ENCODE results near the gene RBBP8NL.
A peak's percentile ranks its signal among the peaks of the same experiment; 100 is the strongest.

Gene RBBP8NL, protein sequence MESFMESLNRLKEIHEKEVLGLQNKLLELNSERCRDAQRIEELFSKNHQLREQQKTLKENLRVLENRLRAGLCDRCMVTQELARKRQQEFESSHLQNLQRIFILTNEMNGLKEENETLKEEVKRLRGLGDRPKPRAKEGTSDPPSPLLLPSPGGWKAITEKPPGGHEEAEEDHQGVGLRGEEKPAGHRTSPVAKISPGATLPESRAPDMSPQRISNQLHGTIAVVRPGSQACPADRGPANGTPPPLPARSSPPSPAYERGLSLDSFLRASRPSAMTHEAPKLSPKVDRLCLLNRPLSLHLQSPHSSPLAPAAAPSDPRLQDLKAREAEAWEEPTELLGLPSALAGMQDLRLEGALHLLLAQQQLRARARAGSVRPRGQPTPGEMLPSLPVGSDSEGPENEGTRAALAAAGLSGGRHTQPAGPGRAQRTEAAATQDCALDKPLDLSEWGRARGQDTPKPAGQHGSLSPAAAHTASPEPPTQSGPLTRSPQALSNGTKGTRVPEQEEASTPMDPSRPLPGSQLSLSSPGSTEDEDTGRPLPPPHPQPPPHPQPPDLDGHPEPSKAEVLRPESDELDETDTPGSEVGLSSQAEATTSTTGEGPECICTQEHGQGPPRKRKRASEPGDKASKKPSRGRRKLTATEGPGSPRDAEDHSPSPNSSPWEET

DNA sequence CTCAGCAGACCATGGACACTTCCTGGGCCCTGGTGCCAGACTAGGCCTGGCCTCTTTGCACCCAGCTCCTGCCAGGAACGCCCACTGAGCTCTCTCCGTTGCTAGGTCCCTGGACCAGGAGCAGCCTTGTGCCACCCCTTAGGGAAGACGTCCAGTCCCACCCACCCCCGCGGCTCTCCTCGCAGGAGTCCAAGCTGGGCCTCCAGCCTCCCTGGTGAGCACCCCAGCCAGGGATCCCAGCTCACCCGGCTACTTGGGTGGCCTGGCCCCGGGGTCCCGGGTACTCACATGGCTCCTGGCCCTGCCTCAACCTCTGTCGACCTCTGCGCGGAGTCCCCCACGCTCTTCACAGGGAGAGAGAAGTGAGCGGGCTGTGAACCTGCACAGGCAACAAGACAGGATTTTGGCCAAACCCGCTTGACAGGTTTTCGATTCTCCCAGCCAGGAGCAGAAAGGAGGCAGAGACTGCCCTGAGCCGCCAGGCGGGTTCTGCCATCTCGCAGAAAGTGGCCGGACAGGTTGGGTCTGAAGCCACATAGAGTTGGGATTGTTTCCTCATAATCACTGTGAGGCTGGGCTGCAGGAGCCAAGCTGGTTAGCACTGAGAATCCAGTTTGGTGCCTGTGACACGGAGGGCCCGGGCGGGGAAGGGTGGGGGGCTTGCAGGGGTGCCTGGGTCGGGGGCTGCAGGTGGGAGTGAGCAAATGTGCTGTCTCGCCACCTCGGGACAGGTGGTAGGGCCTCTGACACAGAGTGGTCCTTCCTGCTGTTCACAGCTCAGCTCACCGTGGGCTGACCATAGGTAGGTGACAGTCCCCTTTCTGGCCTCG, at the start of gene RBBP8NL:
RBBP8NL (minus strand) TSS at position 368 of the 830 bp plus-strand sequence. CDS start 7,892 bp downstream, outside the sequence.
- peak within 1 kb of the TSS; percentile 34 for H3K27ac ChIP-seq (ENCODE audit: low read length)

DNA sequence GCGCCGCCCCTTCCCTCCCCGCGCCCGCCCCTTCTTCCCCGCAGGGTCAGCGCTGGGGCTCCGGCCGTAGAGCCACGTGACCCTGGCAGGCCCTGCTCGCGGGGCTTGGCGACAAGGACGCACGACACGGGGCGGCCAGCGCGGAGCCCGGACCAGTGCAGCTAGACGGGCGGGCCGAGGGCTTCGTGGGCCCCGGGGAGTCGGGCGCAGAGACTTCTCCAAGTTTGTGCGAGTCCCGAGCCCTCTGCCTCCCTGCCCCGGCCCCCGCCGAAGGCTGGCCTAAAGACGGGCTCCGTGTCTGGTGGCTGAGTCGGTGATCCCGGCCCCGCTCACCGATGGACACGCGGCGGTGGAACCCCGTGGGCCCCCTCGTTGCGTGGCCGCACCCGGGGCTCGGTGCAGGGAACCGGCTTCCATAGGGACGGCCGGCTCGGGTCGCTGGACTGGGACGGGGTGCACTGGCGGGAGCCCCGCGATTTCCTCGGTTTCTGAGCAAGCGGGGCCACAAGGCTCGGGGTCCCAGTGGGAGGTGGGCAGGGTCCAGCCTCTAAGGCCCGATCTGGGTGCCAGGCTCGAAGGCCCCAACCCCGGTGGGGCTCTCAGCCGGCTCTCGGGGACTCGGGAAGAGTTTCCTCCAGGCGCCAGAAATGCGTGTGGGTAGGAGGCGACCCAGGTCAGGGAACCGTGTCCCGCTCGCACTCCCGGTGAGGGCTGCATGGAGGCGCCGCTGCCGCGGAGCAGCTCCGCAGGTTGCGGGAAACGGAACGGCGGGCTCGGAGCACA, 48.9 kb upstream of the RBBP8NL start:
- H3K36me3 ChIP-seq (ENCODE audit: control insufficient read depth, low read depth, low read length), result no peaks in the 10 kb centered on the region
- peak overlapping the region; percentile 47 for H3K4me3 ChIP-seq (ENCODE audit: low read length)
- no peak overlapping the region for H3K9ac ChIP-seq (ENCODE audit: low read length)
- no peak overlapping the region for H3K27ac ChIP-seq (ENCODE audit: low read length)
- H3K27me3 ChIP-seq (ENCODE audit: control insufficient read depth, insufficient read depth, low read length), result peaks cover 93% of the 10 kb centered on the region
- peaks cover 4% of the 10 kb centered on the region for H3K4me1 ChIP-seq (ENCODE audit: control insufficient read depth, low read depth, low read length)
- H3K9me3 ChIP-seq (ENCODE audit: control insufficient read depth, low read depth, low read length), result no peaks in the 10 kb centered on the region

More for the DNA sequence above, at the start of gene RBBP8NL:
- peaks cover 27% of the 10 kb centered on the region for H3K4me1 ChIP-seq (ENCODE audit: control insufficient read depth, low read depth, low read length)
- H3K36me3 ChIP-seq (ENCODE audit: control insufficient read depth, low read depth, low read length), result no peaks in the 10 kb centered on the region
- no peaks in the 10 kb centered on the region for H3K9me3 ChIP-seq (ENCODE audit: control insufficient read depth, low read depth, low read length)
- H3K4me3 ChIP-seq (ENCODE audit: low read length), result no peak within 1 kb of the TSS
- no peak within 1 kb of the TSS for H3K9ac ChIP-seq (ENCODE audit: low read length)
- no peaks in the 10 kb centered on the region for H3K27me3 ChIP-seq (ENCODE audit: control insufficient read depth, insufficient read depth, low read length)

DNA sequence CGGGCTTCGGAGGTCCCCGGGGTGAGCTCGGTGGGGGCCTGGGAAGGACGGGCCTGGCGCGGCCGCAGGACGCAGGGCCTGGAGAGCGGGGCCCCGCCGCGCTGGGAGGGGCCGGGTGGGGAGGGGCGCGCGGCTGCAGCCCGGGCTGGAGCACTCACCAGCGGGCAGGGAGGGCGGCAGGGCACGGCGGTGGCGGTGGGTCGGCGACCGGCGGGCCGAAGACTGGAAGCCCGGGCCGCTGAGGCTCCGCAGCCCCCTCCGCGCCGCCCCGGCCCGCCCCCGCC, 48.4 kb upstream of the RBBP8NL start, which contains the start of gene GATA5:
GATA5 (minus strand) TSS at position 224 of the 284 bp plus-strand sequence. CDS start 474 bp downstream, outside the sequence.
- no peak within 1 kb of the TSS for H3K9ac ChIP-seq (ENCODE audit: low read length)
- peak within 1 kb of the TSS; percentile 47 for H3K4me3 ChIP-seq (ENCODE audit: low read length)
- H3K27ac ChIP-seq (ENCODE audit: low read length), result no peak within 1 kb of the TSS
- H3K9me3 ChIP-seq (ENCODE audit: control insufficient read depth, low read depth, low read length), result no peaks in the 10 kb centered on the region
- H3K36me3 ChIP-seq (ENCODE audit: control insufficient read depth, low read depth, low read length), result no peaks in the 10 kb centered on the region
- peaks cover 4% of the 10 kb centered on the region for H3K4me1 ChIP-seq (ENCODE audit: control insufficient read depth, low read depth, low read length)
- H3K27me3 ChIP-seq (ENCODE audit: control insufficient read depth, insufficient read depth, low read length), result peaks cover 88% of the 10 kb centered on the region

DNA sequence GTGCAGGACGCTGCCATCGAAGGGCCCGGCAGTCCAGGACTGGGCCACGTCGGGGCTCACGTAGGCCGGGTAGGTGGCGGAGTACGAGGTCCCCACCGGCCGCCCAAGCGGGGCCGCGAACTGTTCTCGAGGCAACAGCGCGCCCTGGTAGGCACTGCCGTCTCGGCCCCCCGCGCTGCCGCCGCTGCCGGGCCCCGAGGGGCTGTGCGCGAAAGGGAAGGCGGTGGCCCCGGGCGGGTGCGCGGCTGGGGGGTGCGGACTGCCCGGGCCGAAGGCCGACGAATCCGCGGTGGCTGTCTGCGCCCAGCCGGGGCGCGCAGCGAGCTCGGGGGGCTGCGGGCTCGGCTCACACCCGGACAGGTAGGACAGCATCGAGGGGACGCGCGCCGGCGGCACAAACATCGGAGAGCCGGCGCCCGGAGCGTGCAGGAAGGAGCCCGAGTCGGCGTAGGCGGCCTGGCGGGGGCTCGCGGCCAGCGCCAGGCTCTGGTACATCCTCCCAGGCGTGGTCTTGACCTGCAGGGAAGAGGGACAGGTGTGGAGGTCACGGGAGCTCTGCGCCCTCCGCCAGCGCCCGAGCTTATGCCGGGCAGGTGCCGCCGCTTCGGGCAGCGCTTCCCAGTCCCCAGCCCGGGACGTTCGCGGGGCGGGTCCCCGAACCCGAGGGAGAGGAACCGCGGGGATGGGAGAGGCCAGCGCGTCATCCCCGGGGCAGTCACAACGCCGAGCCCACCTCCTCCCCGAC, 47.9 kb upstream of the RBBP8NL start:
- Histone ChIP-seq H3K9me3 (ENCODE audit: control insufficient read depth, low read depth, low read length) (no peaks in the 10 kb centered on the region), H3K36me3 (ENCODE audit: control insufficient read depth, low read depth, low read length) (no peaks in the 10 kb centered on the region), H3K4me3 (ENCODE audit: low read length) (peak overlapping the region; percentile 43), H3K27ac (ENCODE audit: low read length) (no peak overlapping the region), H3K27me3 (ENCODE audit: control insufficient read depth, insufficient read depth, low read length) (peaks cover 82% of the 10 kb centered on the region), H3K4me1 (ENCODE audit: control insufficient read depth, low read depth, low read length) (peaks cover 4% of the 10 kb centered on the region), H3K9ac (ENCODE audit: low read length) (no peak overlapping the region)

DNA sequence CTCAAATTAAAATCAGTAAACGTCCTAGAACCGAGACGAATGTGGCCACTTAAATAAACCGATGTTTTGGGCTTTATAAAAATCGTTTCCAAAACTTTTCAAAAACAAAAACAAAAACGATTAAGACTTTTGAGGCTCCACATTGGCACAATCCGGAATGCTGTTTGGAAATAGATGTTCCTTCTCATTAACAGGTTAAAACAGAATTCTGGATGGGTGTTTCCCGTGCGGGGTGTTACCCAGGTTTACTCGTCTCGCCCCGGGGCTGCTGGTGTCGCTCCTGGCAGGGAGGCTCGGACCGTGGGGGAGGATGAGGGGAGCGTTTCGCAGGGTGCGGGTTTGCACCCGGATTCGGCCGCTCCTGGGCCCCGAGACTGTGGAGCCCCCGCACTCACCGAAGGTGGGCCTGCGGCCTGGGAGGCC, 47.3 kb upstream of the RBBP8NL start:
- H3K9ac ChIP-seq (ENCODE audit: low read length), result no peak overlapping the region
- H3K27ac ChIP-seq (ENCODE audit: low read length), result no peak overlapping the region
- peaks cover 4% of the 10 kb centered on the region for H3K4me1 ChIP-seq (ENCODE audit: control insufficient read depth, low read depth, low read length)
- no peaks in the 10 kb centered on the region for H3K9me3 ChIP-seq (ENCODE audit: control insufficient read depth, low read depth, low read length)
- peak overlapping the region; percentile 39 for H3K4me3 ChIP-seq (ENCODE audit: low read length)
- H3K27me3 ChIP-seq (ENCODE audit: control insufficient read depth, insufficient read depth, low read length), result peaks cover 77% of the 10 kb centered on the region
- H3K36me3 ChIP-seq (ENCODE audit: control insufficient read depth, low read depth, low read length), result no peaks in the 10 kb centered on the region

DNA sequence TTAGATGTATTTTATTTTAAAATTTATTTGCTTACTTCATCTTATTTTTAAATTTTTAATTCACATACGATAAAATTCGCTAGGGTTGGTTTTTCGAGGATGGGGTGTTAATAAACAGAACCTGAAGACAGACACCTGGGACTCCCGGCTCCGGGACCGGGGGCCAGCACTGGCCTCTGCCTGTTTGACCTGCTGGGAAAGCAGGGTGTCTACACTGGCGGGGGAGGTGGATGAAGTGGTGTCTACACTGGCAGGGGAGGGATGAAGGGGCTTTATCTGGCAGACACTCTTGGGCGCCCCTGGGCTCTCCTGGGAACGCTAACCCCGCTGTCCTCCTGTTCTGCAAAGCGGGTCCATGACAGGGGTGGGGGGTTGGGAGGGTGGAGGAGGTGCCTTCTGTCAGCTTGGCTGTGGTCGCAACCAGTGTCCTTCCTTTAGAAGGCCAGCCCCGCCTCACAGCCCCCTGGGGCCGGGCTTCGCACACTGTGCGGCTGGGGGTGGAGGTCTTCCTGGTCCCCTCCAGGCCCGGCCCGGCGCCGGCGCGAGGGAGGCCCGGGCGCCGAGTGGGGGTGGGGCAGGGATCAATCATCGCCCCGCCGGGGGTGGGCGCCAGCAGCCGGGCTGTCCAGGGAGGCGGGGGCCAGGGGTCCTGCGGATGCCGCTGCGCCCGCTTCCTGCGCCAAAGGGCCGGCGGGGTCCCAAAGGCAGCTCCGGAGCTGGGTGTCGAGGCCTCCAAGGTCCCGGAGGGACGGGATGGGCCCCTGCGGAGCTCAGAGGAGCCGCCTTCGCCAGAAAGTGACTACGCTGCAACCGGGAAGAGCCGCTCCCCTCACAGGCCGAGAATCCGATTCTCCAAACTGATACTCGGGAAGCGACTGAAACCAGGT, 46.6 kb upstream of the RBBP8NL start:
- peaks cover 71% of the 10 kb centered on the region for H3K27me3 ChIP-seq (ENCODE audit: control insufficient read depth, insufficient read depth, low read length)
- H3K4me3 ChIP-seq (ENCODE audit: low read length), result peak overlapping the region; percentile 39
- H3K9ac ChIP-seq (ENCODE audit: low read length), result no peak overlapping the region
- peaks cover 4% of the 10 kb centered on the region for H3K4me1 ChIP-seq (ENCODE audit: control insufficient read depth, low read depth, low read length)
- no peak overlapping the region for H3K27ac ChIP-seq (ENCODE audit: low read length)
- no peaks in the 10 kb centered on the region for H3K9me3 ChIP-seq (ENCODE audit: control insufficient read depth, low read depth, low read length)
- no peaks in the 10 kb centered on the region for H3K36me3 ChIP-seq (ENCODE audit: control insufficient read depth, low read depth, low read length)

DNA sequence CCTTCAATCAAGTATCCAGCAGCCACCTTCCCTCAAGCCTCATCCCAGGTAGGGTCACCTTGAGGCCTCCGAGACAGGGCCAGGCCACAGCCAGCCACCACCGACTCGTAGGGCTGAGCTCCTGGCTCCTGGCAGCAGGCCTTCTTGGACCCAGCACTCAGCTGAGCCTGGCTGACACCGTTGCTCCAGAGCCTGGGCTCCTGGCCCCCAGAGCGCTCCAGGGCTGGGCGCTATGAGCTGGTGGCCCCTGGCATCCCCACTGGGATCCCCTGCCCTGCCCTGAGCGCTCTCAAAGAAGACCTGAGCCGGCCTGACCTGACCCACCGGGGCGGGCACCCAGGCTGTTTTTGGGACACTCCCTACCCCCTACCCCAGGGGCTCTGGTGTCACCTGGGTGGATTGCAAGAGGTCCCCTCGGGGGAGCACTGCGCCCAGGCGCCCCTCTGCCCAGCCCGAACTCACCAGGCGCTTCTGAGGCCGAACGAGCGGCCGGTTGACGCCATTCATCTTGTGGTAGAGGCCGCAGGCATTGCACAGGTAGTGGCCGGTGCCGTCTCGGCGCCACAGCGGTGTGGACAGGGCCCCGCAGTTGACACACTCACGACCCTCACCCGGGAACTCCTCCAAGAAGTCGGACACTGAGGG, 45.7 kb upstream of the RBBP8NL start:
- no peak overlapping the region for H3K27ac ChIP-seq (ENCODE audit: low read length)
- H3K36me3 ChIP-seq (ENCODE audit: control insufficient read depth, low read depth, low read length), result no peaks in the 10 kb centered on the region
- peaks cover 4% of the 10 kb centered on the region for H3K4me1 ChIP-seq (ENCODE audit: control insufficient read depth, low read depth, low read length)
- H3K9me3 ChIP-seq (ENCODE audit: control insufficient read depth, low read depth, low read length), result no peaks in the 10 kb centered on the region
- peaks cover 62% of the 10 kb centered on the region for H3K27me3 ChIP-seq (ENCODE audit: control insufficient read depth, insufficient read depth, low read length)
- H3K9ac ChIP-seq (ENCODE audit: low read length), result no peak overlapping the region
- H3K4me3 ChIP-seq (ENCODE audit: low read length), result no peak overlapping the region

DNA sequence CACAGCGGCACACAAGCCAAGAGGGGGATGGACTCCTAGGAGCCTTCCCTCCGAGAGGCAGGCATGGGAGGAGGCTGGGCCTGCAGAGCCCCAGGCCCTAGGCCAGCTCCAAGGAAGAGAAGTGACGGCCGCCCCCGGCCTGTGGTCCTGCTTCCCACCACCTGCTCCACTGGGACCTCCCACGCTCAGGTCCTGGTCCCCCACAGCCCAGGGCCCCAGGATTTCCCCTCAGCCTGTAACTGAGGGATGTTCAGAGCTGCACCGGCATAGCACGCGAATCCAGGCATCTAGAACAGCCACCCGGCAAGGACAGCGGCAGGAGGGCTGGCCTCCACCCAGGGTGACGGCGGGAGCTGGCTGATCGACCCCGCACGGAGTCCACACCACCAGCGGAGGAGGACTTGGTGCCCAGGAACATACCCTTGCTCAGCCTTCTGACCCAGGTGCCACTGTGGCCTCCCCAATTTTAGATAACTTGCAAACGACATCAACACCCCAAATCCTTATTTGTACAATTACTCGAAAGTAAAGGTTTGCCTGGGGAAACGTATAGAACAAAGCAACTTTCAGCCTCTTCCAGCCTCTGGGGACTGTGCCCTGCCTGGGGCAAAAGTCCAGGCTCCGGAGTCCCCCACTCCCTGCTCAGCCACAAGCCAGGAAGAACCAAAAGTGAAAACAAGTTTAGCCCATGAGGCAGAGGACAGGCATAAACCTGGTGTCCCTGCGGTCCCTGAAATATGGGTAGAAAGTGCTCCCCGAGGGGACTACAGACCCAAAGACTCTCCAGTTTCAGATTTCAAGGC, 45.0 kb upstream of the RBBP8NL start:
- Histone ChIP-seq H3K4me1 (ENCODE audit: control insufficient read depth, low read depth, low read length) (peaks cover 4% of the 10 kb centered on the region), H3K9me3 (ENCODE audit: control insufficient read depth, low read depth, low read length) (no peaks in the 10 kb centered on the region), H3K4me3 (ENCODE audit: low read length) (no peak overlapping the region), H3K27me3 (ENCODE audit: control insufficient read depth, insufficient read depth, low read length) (peaks cover 55% of the 10 kb centered on the region), H3K36me3 (ENCODE audit: control insufficient read depth, low read depth, low read length) (no peaks in the 10 kb centered on the region), H3K27ac (ENCODE audit: low read length) (no peak overlapping the region), H3K9ac (ENCODE audit: low read length) (no peak overlapping the region)

DNA sequence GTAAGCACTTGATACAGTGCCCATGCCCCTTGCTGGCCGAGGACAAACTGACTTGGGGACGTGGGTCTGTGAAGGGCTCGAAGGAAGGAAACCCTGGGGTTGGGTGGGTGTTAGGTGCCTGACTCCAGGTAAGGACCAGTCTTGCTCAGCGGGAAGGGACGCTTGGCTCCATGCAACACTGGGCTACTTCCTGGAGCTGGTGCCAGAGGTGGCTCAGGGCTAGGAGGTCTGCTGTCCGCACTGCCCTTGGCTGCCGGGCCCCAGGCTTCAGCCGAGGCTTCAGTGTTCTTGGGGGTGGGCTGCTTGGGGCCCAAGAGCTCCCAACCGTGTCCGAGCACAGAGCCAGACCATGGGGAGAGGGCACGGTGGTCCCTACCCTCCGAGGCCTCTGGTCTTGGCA, 43.1 kb upstream of the RBBP8NL start:
- no peaks in the 10 kb centered on the region for H3K36me3 ChIP-seq (ENCODE audit: control insufficient read depth, low read depth, low read length)
- no peak overlapping the region for H3K4me3 ChIP-seq (ENCODE audit: low read length)
- H3K27me3 ChIP-seq (ENCODE audit: control insufficient read depth, insufficient read depth, low read length), result peaks cover 36% of the 10 kb centered on the region
- H3K4me1 ChIP-seq (ENCODE audit: control insufficient read depth, low read depth, low read length), result peaks cover 4% of the 10 kb centered on the region
- no peak overlapping the region for H3K9ac ChIP-seq (ENCODE audit: low read length)
- no peak overlapping the region for H3K27ac ChIP-seq (ENCODE audit: low read length)
- no peaks in the 10 kb centered on the region for H3K9me3 ChIP-seq (ENCODE audit: control insufficient read depth, low read depth, low read length)
